Keratinocyte (primary cell): ENCODE data around the gene CCL28. TPM values are rescaled to one million over a fixed set of nuclear protein-coding genes. Genes with fewer than 3 reads are reported as not detected.
"Not testable (repeated sequence)": the region's sequence is repeated elsewhere in the genome, so short reads cannot be mapped to it uniquely, and the experiment has no call there.

Source experiments
- DNase-seq: peaks from one replicate; pipeline ENCODE4 v3.0.0-alpha.2; 2011; ENCODE audit warnings: low read depth, missing footprints, low spot score
- FAIRE-seq: peaks from 2 replicates; lab custom pipeline; 2011; peaks lifted over from hg19 to GRCh38; lab: Jason Lieb, UNC
- H2AFZ ChIP-seq: 2 replicates; pipeline ENCODE4 v1.6.0; 2012; ENCODE audit warnings: low read length, control low read depth, inconsistent platforms; ENCODE audit not compliant: control insufficient read depth
- H3K27ac ChIP-seq: 2 replicates; pipeline ENCODE4 v1.5.1; 2011; ENCODE audit warnings: low read length; ENCODE audit not compliant: control insufficient read depth, insufficient read depth
- H3K27me3 ChIP-seq: 3 replicates; pipeline ENCODE4 v1.6.0; 2011; ENCODE audit warnings: low read length; ENCODE audit not compliant: control insufficient read depth, insufficient read depth; ENCODE audit errors: extremely low read depth
- H3K36me3 ChIP-seq, 2 experiments: 2 replicates in 1 of 2; 3 replicates in 1 of 2; pipeline ENCODE4 v1.5.1; 2011; ENCODE audit warnings: low read length in 2 of 2, mild to moderate bottlenecking in 1 of 2; ENCODE audit not compliant: control insufficient read depth in 2 of 2, insufficient read depth in 2 of 2; ENCODE audit errors: extremely low read depth in 1 of 2
- H3K4me1 ChIP-seq: 3 replicates; pipeline ENCODE4 v1.5.1; 2011; ENCODE audit warnings: low read length; ENCODE audit not compliant: control insufficient read depth, insufficient read depth; ENCODE audit errors: extremely low read depth
- H3K4me2 ChIP-seq: 3 replicates; pipeline ENCODE4 v1.6.0; 2011; ENCODE audit warnings: low read depth, low read length; ENCODE audit not compliant: control insufficient read depth, insufficient read depth; ENCODE audit errors: extremely low read depth
- H3K4me3 ChIP-seq, 3 experiments: fragments of 200-600 bp in 1 of 3; sonication (generic) in 1 of 3; 2 replicates in 2 of 3; 3 replicates in 1 of 3; pipeline ENCODE4 v1.5.1; 2011 to 2016; ENCODE audit warnings: low read length in 3 of 3, mild to moderate bottlenecking in 3 of 3, control low read depth in 2 of 3, inconsistent platforms in 1 of 3, low read depth in 1 of 3, mixed read lengths in 1 of 3, mixed run types in 1 of 3, moderate library complexity in 1 of 3; ENCODE audit not compliant: control insufficient read depth in 2 of 3, insufficient read depth in 2 of 3; ENCODE audit errors: extremely low read depth in 1 of 3
- H3K79me2 ChIP-seq: 2 replicates; pipeline ENCODE4 v1.6.0; 2012; ENCODE audit warnings: low read length; ENCODE audit not compliant: control insufficient read depth, insufficient read depth
- H3K9ac ChIP-seq: 3 replicates; pipeline ENCODE4 v1.6.0; 2011; ENCODE audit warnings: low read length; ENCODE audit not compliant: control insufficient read depth, insufficient read depth; ENCODE audit errors: extremely low read depth
- H3K9me1 ChIP-seq: 3 replicates; pipeline ENCODE4 v1.6.0; 2011; ENCODE audit warnings: low read length; ENCODE audit not compliant: control insufficient read depth, insufficient read depth; ENCODE audit errors: extremely low read depth
- H3K9me3 ChIP-seq: 2 replicates; pipeline ENCODE4 v1.5.1; 2012; ENCODE audit warnings: low read depth, low read length; ENCODE audit not compliant: control insufficient read depth
- H4K20me1 ChIP-seq: 3 replicates; pipeline ENCODE4 v1.6.0; 2011; ENCODE audit warnings: low read length; ENCODE audit not compliant: control insufficient read depth, insufficient read depth; ENCODE audit errors: extremely low read depth
- CTCF ChIP-seq, 3 experiments: IDR thresholded peaks in 1 of 3; conservative IDR thresholded peaks in 1 of 3; optimal IDR thresholded peaks in 1 of 3; 2 replicates in 2 of 3; 3 replicates in 1 of 3; pipeline versions ENCODE3 to v1.5.1; 2011; ENCODE audit warnings: low read length in 3 of 3, mild to moderate bottlenecking in 3 of 3, moderate library complexity in 2 of 3, control low read depth in 1 of 3, inconsistent platforms in 1 of 3; ENCODE audit not compliant: insufficient read depth in 2 of 3; ENCODE audit errors: extremely low read depth in 1 of 3
- EZH2 ChIP-seq: IDR thresholded peaks from one replicate; pipeline ENCODE4 v1.6.1; 2012; ENCODE audit warnings: inconsistent platforms, mild to moderate bottlenecking, low read length, moderate library complexity
- dilution Hi-C: fragments of 300-500 bp; cut with MboI; formaldehyde crosslinking; loops from one replicate; pipeline ENCODE4 v1.7.0; 2020; ENCODE audit warnings: low sequenced_read_pairs; ENCODE audit not compliant: extremely low pct_ligation_motif_present
- polyA plus RNA-seq, 5 experiments: library from polyadenylated mRNA; depleted of rRNA in 3 of 5; stranded (reverse) in 3 of 5; stranded (forward) in 1 of 5; unstranded in 1 of 5; fragments of >200 nt; gene quantifications; 1 replicate in 1 of 5; 2 replicates in 3 of 5; 3 replicates in 1 of 5; pipeline versions ENCODE4 v1.2.1 to v1.2.3, GENCODE V29; 2011 to 2012; ENCODE audit warnings: missing spikeins in 2 of 5, low read depth in 1 of 5, low replicate concordance in 1 of 5

The CCL28 gene
- polyA plus RNA-seq, 1 donor (not counting 4 experiments of a cell fraction or from before 2014, with no cell fraction given), result 1.9 TPM

GRCh38 chr5:43427306-43427705 is 15.1 kb upstream of the CCL28 start:
- Histone ChIP-seq H3K27ac (peak overlapping the region; percentile 6), H3K4me3 (no peak overlapping the region), H3K4me2 (no peak overlapping the region), H3K36me3 (no peaks in the 10 kb centered on the region), H2AFZ (no peak overlapping the region), H3K9ac (no peak overlapping the region), H3K9me1 (no peaks in the 10 kb centered on the region), H3K79me2 (no peaks in the 10 kb centered on the region), H3K27me3 (no peaks in the 10 kb centered on the region), H3K4me1 (peaks cover 47% of the 10 kb centered on the region), H4K20me1 (no peaks in the 10 kb centered on the region), H3K9me3 (no peaks in the 10 kb centered on the region)
- DNase-seq (no peak), FAIRE-seq (peak; percentile 17)
- dilution Hi-C loops, result no loop called here
- TF ChIP-seq EZH2, result no peak
- TF ChIP-seq CTCF (optimal IDR thresholded peaks at IDR 0.05 in 1 of 3, IDR thresholded peaks at IDR 0.05 in 1 of 3, conservative IDR thresholded peaks at IDR 0.05 in 1 of 3; ENCODE audit: extremely low read depth in 1 of 3, insufficient read depth in 2 of 3, low read length in 3 of 3), result no peak

- H3K9me1 ChIP-seq, result no peaks in the 10 kb centered on the region
- no peaks in the 10 kb centered on the region for H3K36me3 ChIP-seq
- no peak overlapping the region for H3K4me2 ChIP-seq
- H2AFZ ChIP-seq, result peak overlapping the region; percentile 40
- FAIRE-seq (peak; percentile 84), DNase-seq (peak; percentile 35)
- H3K79me2 ChIP-seq, result no peaks in the 10 kb centered on the region
- no peak overlapping the region for H3K9ac ChIP-seq
- peaks cover 50% of the 10 kb centered on the region for H3K4me1 ChIP-seq
- no peaks in the 10 kb centered on the region for H4K20me1 ChIP-seq
- dilution Hi-C loops, result no loop called here
- no peaks in the 10 kb centered on the region for H3K9me3 ChIP-seq
- H3K27me3 ChIP-seq, result no peaks in the 10 kb centered on the region
- peak overlapping the region; percentile 39 for H3K27ac ChIP-seq
- TF ChIP-seq CTCF (optimal IDR thresholded peaks at IDR 0.05 in 1 of 3, IDR thresholded peaks at IDR 0.05 in 1 of 3, conservative IDR thresholded peaks at IDR 0.05 in 1 of 3; ENCODE audit: extremely low read depth in 1 of 3, insufficient read depth in 2 of 3, low read length in 3 of 3) (no peak), EZH2 (no peak)
- H3K4me3 ChIP-seq, result no peak overlapping the region
Measured at GRCh38 chr5:43425983-43426382, 13.8 kb upstream of the CCL28 start.

GRCh38 chr5:43423086-43423485 is 10.9 kb upstream of the CCL28 start:
- dilution Hi-C loops, result not testable (repeated sequence)
- H3K4me1 ChIP-seq, result peaks cover 31% of the 10 kb centered on the region

More at GRCh38 chr5:43423086-43423485, 10.9 kb upstream of the CCL28 start:
- not testable (repeated sequence) for H3K79me2 ChIP-seq, H4K20me1 ChIP-seq, FAIRE-seq, H2AFZ ChIP-seq, DNase-seq, H3K4me2 ChIP-seq, H3K9me3 ChIP-seq, H3K27ac ChIP-seq, H3K27me3 ChIP-seq, H3K9me1 ChIP-seq, H3K9ac ChIP-seq, H3K36me3 ChIP-seq, H3K4me3 ChIP-seq
